GM12801 (cell line): ENCODE measurements around the gene TMED7.
A peak's percentile ranks its signal among the peaks of the same experiment; 100 is the strongest.

ENCODE experiments used
- TF ChIP-seq, protein P1 (sequence below): IDR thresholded peaks from one replicate; pipeline ENCODE4 v1.5.1; 2011; ENCODE audit warnings: control low read depth; ENCODE audit not compliant: insufficient read length; ENCODE audit errors: extremely low read depth

Gene TMED7

DNA sequence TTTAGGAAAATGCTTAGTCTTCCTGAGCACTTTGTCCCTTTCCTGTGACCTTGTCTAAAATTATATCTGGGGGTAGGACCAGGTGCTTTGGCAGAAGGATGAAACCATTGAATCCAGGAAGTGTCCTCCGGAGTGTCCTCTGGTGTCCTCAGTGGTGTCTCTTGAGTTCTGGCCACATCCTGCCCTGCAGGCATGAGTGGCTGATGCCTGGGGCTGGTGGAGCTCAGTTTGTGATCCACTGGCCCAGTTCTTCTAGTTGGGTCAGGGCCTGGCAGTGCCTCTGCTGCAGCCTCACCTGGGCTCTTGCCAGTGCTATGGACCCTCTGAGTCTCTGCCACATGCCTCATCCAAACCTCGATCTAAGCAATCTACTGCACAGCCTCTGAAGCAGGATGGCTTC is 14.4 kb upstream of the TMED7 start:
- TF ChIP-seq, protein P1, sequence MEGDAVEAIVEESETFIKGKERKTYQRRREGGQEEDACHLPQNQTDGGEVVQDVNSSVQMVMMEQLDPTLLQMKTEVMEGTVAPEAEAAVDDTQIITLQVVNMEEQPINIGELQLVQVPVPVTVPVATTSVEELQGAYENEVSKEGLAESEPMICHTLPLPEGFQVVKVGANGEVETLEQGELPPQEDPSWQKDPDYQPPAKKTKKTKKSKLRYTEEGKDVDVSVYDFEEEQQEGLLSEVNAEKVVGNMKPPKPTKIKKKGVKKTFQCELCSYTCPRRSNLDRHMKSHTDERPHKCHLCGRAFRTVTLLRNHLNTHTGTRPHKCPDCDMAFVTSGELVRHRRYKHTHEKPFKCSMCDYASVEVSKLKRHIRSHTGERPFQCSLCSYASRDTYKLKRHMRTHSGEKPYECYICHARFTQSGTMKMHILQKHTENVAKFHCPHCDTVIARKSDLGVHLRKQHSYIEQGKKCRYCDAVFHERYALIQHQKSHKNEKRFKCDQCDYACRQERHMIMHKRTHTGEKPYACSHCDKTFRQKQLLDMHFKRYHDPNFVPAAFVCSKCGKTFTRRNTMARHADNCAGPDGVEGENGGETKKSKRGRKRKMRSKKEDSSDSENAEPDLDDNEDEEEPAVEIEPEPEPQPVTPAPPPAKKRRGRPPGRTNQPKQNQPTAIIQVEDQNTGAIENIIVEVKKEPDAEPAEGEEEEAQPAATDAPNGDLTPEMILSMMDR = no peak

DNA sequence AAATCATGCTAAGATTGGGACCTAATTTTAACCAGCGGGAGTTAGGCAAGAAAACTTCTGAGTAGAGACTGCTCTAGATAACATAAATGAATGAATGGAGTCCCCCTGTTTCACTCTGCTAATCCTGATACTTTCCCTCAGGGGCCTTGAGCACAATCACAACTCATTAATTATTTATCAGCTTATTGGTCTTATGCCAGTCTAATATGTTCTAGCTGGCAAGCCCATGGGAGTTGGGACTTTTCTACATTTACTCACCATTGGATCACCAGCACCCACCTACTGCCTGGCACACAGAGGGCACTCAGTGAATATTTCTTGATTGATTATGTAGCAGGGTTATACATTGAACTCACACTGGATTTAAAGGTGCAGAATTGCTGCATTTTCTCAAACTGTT is 13.5 kb upstream of the TMED7 start:
- TF ChIP-seq, protein P1 = no peak

DNA sequence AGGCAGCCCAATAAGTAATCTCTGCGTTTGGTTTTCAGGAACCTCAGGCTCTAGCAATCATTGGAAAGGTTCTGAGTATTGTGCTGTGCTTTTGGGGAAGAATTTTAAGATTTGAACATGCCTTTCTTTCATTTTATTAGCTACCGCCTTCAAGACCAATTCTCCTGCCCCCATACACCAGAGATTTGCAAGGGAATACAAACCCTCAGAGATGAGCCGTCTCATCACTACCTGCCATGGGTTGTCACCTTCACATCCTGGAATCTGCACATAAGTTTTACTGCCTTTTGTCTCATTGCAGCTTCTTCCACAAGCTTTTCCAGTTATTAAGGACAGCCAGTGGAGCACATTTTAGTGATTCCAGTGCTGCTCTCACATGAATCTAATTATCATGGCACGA is 11.7 kb upstream of the TMED7 start:
- TF ChIP-seq, protein P1 = no peak

DNA sequence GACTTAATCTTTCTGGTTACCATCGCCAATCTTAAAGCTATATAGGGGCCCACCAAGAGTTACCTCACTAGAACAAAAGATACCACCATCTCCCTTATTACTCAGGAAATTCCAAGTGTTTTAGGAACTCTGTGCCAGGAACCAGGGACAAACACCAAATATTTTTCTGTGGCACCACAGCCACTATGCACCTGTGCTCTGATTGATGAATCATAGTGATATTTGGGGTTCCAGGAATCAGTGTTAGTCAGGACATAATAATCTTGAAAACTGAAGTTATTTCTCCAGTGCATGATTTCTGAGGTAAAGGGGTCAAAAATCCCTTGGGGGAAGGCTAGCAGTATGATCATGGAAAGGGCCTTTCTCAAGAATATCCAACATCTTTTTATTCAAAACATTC is 10.2 kb upstream of the TMED7 start:
- TF ChIP-seq, protein P1 = no peak

DNA sequence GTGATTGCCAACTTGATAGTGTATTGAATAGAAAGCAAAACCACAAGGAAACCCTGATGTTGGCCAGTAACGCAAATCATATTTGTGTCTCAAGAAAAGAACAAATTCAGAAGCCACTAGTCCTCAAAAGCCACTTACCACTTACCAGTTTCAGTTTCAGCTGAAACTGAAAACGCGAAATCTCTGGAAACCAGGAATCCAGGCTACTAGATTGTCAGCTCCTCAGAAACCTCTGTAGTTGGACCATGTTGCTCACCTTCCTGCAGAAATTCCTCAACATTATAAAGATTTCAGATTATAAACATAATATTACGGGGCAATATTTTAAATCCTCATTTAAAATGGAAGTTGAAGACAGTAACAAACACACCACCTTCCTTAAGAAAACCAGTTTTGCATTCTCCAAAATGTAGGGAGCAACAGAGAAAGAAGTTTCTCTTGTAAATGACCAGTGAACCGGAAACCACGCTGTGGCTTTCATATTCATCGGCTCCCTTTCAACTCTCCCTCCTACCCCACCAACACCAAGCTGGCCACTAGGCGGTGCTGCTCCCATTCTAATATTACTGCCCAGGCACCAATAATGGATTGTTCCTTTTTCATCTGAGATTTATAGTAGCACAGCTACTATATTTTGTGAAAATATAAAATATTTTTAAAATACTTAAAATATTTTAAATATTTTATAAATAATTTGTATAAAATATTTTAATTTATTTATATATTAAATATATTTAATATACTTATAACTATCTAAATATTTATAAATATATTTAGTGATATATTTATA is 8.7 kb upstream of the TMED7 start:
- TF ChIP-seq, protein P1 = peak; percentile 33

DNA sequence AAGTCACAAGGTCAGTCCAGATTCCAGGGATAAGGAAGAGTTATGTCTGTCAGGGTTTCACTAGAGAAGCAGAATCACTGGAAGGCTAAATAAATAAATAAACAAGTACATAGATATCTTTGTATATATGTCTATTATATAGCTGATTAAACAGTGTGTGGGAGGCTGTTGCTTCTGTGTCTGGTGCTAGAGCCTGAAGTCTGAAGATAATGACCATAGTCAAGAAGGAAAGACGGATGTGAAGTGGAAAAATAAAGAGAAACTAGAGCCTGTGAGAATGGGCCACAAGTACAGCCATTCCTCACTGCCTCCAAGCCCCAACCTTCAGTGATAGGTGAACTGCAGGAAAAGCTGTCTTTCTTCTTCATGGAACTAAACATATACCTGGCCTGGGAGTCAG is 4.1 kb upstream of the TMED7 start:
- TF ChIP-seq, protein P1 = no peak

DNA sequence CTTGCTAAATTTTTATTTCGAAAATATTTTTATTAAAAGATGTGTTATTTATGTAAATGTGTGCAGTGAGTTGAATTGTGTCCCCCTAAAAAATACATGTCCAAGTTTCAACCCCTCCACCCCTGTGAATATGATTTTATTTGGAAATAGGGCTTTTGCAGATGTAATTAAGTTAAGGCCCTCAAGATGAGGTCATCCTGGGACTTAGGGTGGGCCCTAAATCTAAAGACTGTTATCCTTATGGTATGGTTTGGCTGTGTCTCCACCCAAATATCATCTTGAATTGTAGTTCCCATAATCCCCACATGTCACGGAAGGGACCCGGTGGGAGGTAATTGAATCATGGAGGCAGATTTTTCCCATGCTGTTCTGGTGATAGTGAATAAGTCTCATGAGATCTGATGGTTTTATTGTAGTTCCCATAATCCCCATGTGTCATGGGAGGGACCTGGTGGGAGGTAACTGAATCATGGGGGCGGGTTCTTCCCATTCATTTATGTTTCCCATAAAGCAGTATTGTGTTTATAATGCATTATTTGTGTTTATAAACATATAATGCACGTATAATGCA is 1.5 kb upstream of the TMED7 start:
- TF ChIP-seq, protein P1 = no peak
